H9 (cell line): ENCODE measurements around the gene GFRA1. TPM values are rescaled to one million over a fixed set of nuclear protein-coding genes. Genes with fewer than 3 reads are reported as not detected.

Source experiments
- DNase-seq: peaks from one replicate; pipeline ENCODE4 v3.0.0-alpha.2; 2017
- H2AFZ ChIP-seq: one replicate; pipeline ENCODE4 v1.6.1; 2013; ENCODE audit warnings: mild to moderate bottlenecking, low read length, control low read depth, moderate library complexity
- H2AK5ac ChIP-seq: 2 replicates; pipeline ENCODE4 v1.6.1; 2013; ENCODE audit warnings: low read length, control low read depth, mixed read lengths; ENCODE audit not compliant: insufficient read length
- H2BK120ac ChIP-seq: one replicate; pipeline ENCODE4 v1.6.1; 2013; ENCODE audit warnings: low read depth, mild to moderate bottlenecking, low read length, control low read depth, inconsistent platforms; ENCODE audit not compliant: poor library complexity, severe bottlenecking
- H2BK12ac ChIP-seq: 2 replicates; pipeline ENCODE4 v1.6.1; 2013; ENCODE audit warnings: low read length, control low read depth, mixed read lengths, low read depth; ENCODE audit not compliant: insufficient read length
- H2BK15ac ChIP-seq: 2 replicates; pipeline ENCODE4 v1.6.1; 2013; ENCODE audit warnings: low read depth, low read length, control low read depth
- H2BK20ac ChIP-seq: one replicate; pipeline ENCODE4 v1.6.1; 2013; ENCODE audit warnings: low read depth, mild to moderate bottlenecking, low read length, control low read depth, inconsistent platforms; ENCODE audit not compliant: poor library complexity, severe bottlenecking
- H2BK5ac ChIP-seq: 2 replicates; pipeline ENCODE4 v1.6.1; 2013; ENCODE audit warnings: low read length, control low read depth, mixed read lengths; ENCODE audit not compliant: insufficient read length
- H3K14ac ChIP-seq: 2 replicates; pipeline ENCODE4 v1.6.1; 2013; ENCODE audit warnings: low read length, control low read depth; ENCODE audit not compliant: insufficient read depth
- H3K18ac ChIP-seq: 2 replicates; pipeline ENCODE4 v1.6.1; 2013; ENCODE audit warnings: low read depth, mild to moderate bottlenecking, mixed read lengths, low read length, control low read depth; ENCODE audit not compliant: insufficient read length
- H3K23ac ChIP-seq: 2 replicates; pipeline ENCODE4 v1.6.1; 2013; ENCODE audit warnings: low read length, control low read depth, mixed read lengths, low read depth; ENCODE audit not compliant: insufficient read length
- H3K23me2 ChIP-seq: 2 replicates; pipeline ENCODE4 v1.6.1; 2013; ENCODE audit warnings: low read depth, mild to moderate bottlenecking, mixed read lengths, low read length, control low read depth; ENCODE audit not compliant: insufficient read length, poor library complexity, severe bottlenecking
- H3K27ac ChIP-seq: 2 replicates; pipeline ENCODE4 v1.5.1; 2013; ENCODE audit warnings: low read length, control low read depth, mixed read lengths, low read depth; ENCODE audit not compliant: insufficient read length
- H3K27me3 ChIP-seq: 2 replicates; pipeline ENCODE4 v1.6.1; 2013; ENCODE audit warnings: low read length, control low read depth, inconsistent platforms; ENCODE audit not compliant: insufficient read depth
- H3K4ac ChIP-seq: 2 replicates; pipeline ENCODE4 v1.6.1; 2013; ENCODE audit warnings: low read depth, mild to moderate bottlenecking, control low read depth, inconsistent platforms, low read length, moderate library complexity
- H3K4me1 ChIP-seq: 2 replicates; pipeline ENCODE4 v1.6.1; 2013; ENCODE audit warnings: low read length, control low read depth, inconsistent platforms; ENCODE audit not compliant: insufficient read depth
- H3K4me2 ChIP-seq: 2 replicates; pipeline ENCODE4 v1.6.1; 2013; ENCODE audit warnings: low read length, control low read depth, mixed read lengths; ENCODE audit not compliant: insufficient read length, insufficient read depth
- H3K56ac ChIP-seq: 2 replicates; pipeline ENCODE4 v1.6.1; 2013; ENCODE audit warnings: low read depth, mild to moderate bottlenecking, mixed read lengths, low read length, control low read depth; ENCODE audit not compliant: insufficient read length
- H3K79me1 ChIP-seq: 2 replicates; pipeline ENCODE4 v1.6.1; 2013; ENCODE audit warnings: low read depth, mild to moderate bottlenecking, moderate library complexity, low read length, control low read depth, inconsistent platforms; ENCODE audit not compliant: insufficient read depth, poor library complexity, severe bottlenecking
- H3K79me2 ChIP-seq: 2 replicates; pipeline ENCODE4 v1.6.1; 2013; ENCODE audit warnings: low read length, control low read depth, inconsistent platforms; ENCODE audit not compliant: insufficient read depth
- H3K9ac ChIP-seq: 2 replicates; pipeline ENCODE4 v1.6.1; 2013; ENCODE audit warnings: low read length, control low read depth, mixed read lengths; ENCODE audit not compliant: insufficient read length; ENCODE audit errors: extremely low read depth
- H3K9me3 ChIP-seq: one replicate; pipeline ENCODE4 v1.6.1; 2013; ENCODE audit warnings: low read depth, low read length, inconsistent platforms; ENCODE audit not compliant: control insufficient read depth
- H3T11ph ChIP-seq: one replicate; pipeline ENCODE4 v1.6.1; 2013; ENCODE audit warnings: mild to moderate bottlenecking, low read length, control low read depth, inconsistent platforms
- H4K20me1 ChIP-seq: one replicate; pipeline ENCODE4 v1.6.1; 2013; ENCODE audit not compliant: control insufficient read depth, insufficient read length, insufficient read depth
- H4K5ac ChIP-seq: 2 replicates; pipeline ENCODE4 v1.6.1; 2013; ENCODE audit warnings: low read depth, mild to moderate bottlenecking, mixed read lengths, low read length, control low read depth; ENCODE audit not compliant: insufficient read length
- H4K8ac ChIP-seq: replicated peaks from 2 replicates; pipeline ENCODE4 v1.6.1; 2013; ENCODE audit warnings: low read length, control low read depth, mixed read lengths, low read depth; ENCODE audit not compliant: insufficient read length
- H4K91ac ChIP-seq: 2 replicates; pipeline ENCODE4 v1.6.1; 2013; ENCODE audit warnings: low read depth, mild to moderate bottlenecking, moderate library complexity, mixed read lengths, low read length, control low read depth; ENCODE audit not compliant: insufficient read length
- H3K27ac Mint-ChIP-seq, 3 experiments: 2 replicates in 2 of 3; 3 replicates in 1 of 3; pipeline ENCODE4 v1.8.0; 2020 to 2021; ENCODE audit warnings: mixed read lengths in 3 of 3, mild to moderate bottlenecking in 1 of 3, moderate library complexity in 1 of 3
- H3K27me3 Mint-ChIP-seq: 2 replicates; pipeline ENCODE4 v1.8.0; 2021; ENCODE audit warnings: low read depth, mild to moderate bottlenecking, moderate library complexity, mixed read lengths
- H3K36me3 Mint-ChIP-seq, 3 experiments: 2 replicates in 2 of 3; 3 replicates in 1 of 3; pipeline ENCODE4 v1.8.0; 2020 to 2021; ENCODE audit warnings: low read depth in 3 of 3, mixed read lengths in 3 of 3; ENCODE audit not compliant: insufficient read depth in 1 of 3
- H3K4me1 Mint-ChIP-seq, 2 experiments: 2 replicates each; pipeline ENCODE4 v1.8.0; 2020; ENCODE audit warnings: mixed read lengths in 2 of 2
- H3K4me3 Mint-ChIP-seq, 2 experiments: 2 replicates in 1 of 2; 3 replicates in 1 of 2; pipeline ENCODE4 v1.8.0; 2020 to 2021; ENCODE audit warnings: mild to moderate bottlenecking in 2 of 2, mixed read lengths in 2 of 2, moderate library complexity in 1 of 2
- H3K9me3 Mint-ChIP-seq, 2 experiments: 2 replicates in 1 of 2; 3 replicates in 1 of 2; pipeline ENCODE4 v1.8.0; 2020; ENCODE audit warnings: mild to moderate bottlenecking in 2 of 2, mixed read lengths in 2 of 2, moderate library complexity in 1 of 2
- WGBS: extraction: QIAGEN DNeasy Blood & Tissue Kit; methylation state at CpG from one replicate; pipeline ENCODE4 v1.1.7; 2013; ENCODE audit warnings: missing lambda C conversion rate, low lambda C conversion rate, mixed read lengths; ENCODE audit not compliant: insufficient read length; ENCODE audit errors: extremely low coverage; 5-methylcytosine and 5-hydroxymethylcytosine counted together
- total RNA-seq: library from RNA; stranded (reverse); gene quantifications from 2 replicates; pipeline ENCODE4 v1.2.1, GENCODE V29; 2021
- TF ChIP-seq, protein P1 (sequence below): fragments of 200-600 bp; sonication (generic); conservative IDR thresholded peaks from 3 replicates; pipeline ENCODE4 v1.8.0; 2021; ENCODE audit warnings: antibody characterized with exemption, mild to moderate bottlenecking

GFRA1 gene
- total RNA-seq, 1 experiment from 2014 or later, result 0.24 TPM

DNA sequence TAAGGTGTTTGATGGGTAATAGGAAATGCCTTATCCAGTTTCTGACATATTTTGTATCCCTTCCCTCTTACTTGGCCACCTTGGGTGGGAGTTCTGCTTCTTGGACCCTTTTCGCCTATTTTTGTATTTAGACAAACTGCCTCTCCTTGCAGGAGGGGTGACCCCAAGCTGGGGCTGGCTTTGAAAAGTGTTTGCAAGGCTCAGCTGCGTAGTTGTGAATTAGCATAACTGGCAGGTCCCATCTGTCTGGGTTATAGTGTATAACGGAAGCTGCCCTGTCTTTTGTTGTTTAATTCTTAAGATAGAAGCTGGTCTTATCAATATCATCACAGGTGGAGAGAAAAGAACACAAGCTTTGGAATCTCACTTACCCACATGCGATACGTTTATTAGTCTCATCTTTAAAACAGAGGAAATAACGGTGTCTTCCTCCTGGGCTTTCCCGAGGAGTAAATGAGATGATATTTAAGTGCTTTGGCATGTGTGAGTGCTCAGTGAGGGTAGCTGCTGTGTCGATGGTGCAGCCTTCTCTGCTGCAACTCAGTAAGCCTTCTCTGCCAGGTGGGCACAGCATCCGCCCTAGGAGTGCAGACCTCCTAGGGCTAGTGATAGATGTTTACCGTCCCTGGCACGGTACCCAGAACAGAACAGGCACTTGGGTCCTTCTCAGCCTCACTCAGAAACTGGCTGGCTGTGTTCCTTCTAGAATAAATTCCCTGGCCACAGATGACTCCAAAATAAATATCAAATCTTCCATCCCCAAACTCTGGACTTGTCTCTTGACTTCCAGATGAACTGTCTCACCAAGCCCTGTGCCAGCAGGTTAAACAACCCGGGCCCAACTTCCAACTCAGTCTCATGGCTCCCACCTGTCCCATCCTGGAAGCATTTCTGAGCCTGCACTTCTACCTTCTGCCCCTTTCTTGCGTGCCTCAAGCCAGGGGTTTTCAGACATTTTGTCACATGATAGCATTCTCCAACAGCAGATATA lies 227.3 kb downstream of the GFRA1 start:
- Histone ChIP-seq H3K18ac (no peak overlapping the region), H3T11ph (no peak overlapping the region), H3K9ac (no peak overlapping the region), H2BK120ac (no peak overlapping the region), H2BK20ac (no peak overlapping the region), H4K5ac (no peak overlapping the region), H3K9me3 (no peaks in the 10 kb centered on the region), H3K4ac (no peak overlapping the region), H3K79me1 (no peaks in the 10 kb centered on the region), H2BK12ac (no peak overlapping the region), H3K27me3 (no peaks in the 10 kb centered on the region; the same call in 1 of the 2 replicates), H2BK15ac (no peak overlapping the region), H3K4me2 (no peak overlapping the region), H4K20me1 (no peaks in the 10 kb centered on the region), H3K14ac (no peak overlapping the region), H3K79me2 (no peaks in the 10 kb centered on the region), H2BK5ac (no peak overlapping the region), H3K23ac (no peak overlapping the region), H4K8ac (no peak overlapping the region), H2AFZ (no peak overlapping the region), H3K23me2 (no peaks in the 10 kb centered on the region), H3K27ac (no peak overlapping the region), H2AK5ac (no peak overlapping the region), H3K56ac (no peak overlapping the region), H3K4me1 (no peaks in the 10 kb centered on the region), H4K91ac (no peak overlapping the region)
- Mint-ChIP-seq H3K4me1 (peaks cover 5 to 8% of the 10 kb centered on the region in 2 experiments; a peak in 2 of 4 replicates), H3K27me3 (no peaks in the 10 kb centered on the region; the same call in none of the 2 replicates), H3K4me3 (no peak overlapping the region), H3K27ac (peak overlapping the region in 1 of 3 experiments; percentile 5; a peak in 1 of 7 replicates), H3K36me3 (no peaks in the 10 kb centered on the region), H3K9me3 (no peaks in the 10 kb centered on the region; a peak in 2 of 5 replicates)
- TF ChIP-seq, protein P1, sequence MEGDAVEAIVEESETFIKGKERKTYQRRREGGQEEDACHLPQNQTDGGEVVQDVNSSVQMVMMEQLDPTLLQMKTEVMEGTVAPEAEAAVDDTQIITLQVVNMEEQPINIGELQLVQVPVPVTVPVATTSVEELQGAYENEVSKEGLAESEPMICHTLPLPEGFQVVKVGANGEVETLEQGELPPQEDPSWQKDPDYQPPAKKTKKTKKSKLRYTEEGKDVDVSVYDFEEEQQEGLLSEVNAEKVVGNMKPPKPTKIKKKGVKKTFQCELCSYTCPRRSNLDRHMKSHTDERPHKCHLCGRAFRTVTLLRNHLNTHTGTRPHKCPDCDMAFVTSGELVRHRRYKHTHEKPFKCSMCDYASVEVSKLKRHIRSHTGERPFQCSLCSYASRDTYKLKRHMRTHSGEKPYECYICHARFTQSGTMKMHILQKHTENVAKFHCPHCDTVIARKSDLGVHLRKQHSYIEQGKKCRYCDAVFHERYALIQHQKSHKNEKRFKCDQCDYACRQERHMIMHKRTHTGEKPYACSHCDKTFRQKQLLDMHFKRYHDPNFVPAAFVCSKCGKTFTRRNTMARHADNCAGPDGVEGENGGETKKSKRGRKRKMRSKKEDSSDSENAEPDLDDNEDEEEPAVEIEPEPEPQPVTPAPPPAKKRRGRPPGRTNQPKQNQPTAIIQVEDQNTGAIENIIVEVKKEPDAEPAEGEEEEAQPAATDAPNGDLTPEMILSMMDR, result no peak
- no peak for DNase-seq
- no CpG with 5 or more reads among the region's 13 CpGs for WGBS
